Posterior vena cava (tissue), 2 donors: ENCODE measurements around the gene AKR1A1. TPM values are rescaled to one million over a fixed set of nuclear protein-coding genes. Genes with fewer than 3 reads are reported as not detected.
"Not testable (repeated sequence)": the region's sequence is repeated elsewhere in the genome, so short reads cannot be mapped to it uniquely, and the experiment has no call there.

ENCODE experiments used
- DNase-seq: peaks from one replicate; pipeline ENCODE4 v3.0.0-alpha.2; 2020; ENCODE audit warnings: low spot score
- intact Hi-C, 2 donors: fragments of 100-400 bp; cut with DNase I; formaldehyde crosslinking; loops; one replicate each; pipeline versions ENCODE4 v1.14.1 to v1.14.2; 2022 to 2023
- total RNA-seq, 2 donors: library from RNA; stranded (reverse); fragmentation: NEBNext Ultra II Directional; extraction: Animal tissue kit (Norgen Biotek cat#: 25700); gene quantifications; one replicate each; pipeline ENCODE4 v1.2.1, GENCODE V29; 2021
- donor health status: DM: yes; HTN: yes; CAD: no.
- donor health status: DM: yes; HTN: yes; CAD: no.

Gene AKR1A1
- total RNA-seq, 2 donors from 2014 or later, result 97.2 to 119 TPM

GRCh38 chr1:45594412-45594811 lies 43.8 kb downstream of the AKR1A1 start:
- no peak for DNase-seq
- intact Hi-C loops, result no loop called here

GRCh38 chr1:45596765-45597164 lies 46.1 kb downstream of the AKR1A1 start:
- intact Hi-C loops, result loop anchor here in 1 of 2 donors (1.0 kb wide), 1 partner anchor 12 kb away; the partner anchor contains the start of gene NASP
- DNase-seq, result not testable (repeated sequence)

GRCh38 chr1:45604239-45604638 lies 53.6 kb downstream of the AKR1A1 start:
- intact Hi-C loops, result no loop called here

GRCh38 chr1:45607404-45608074 lies 56.9 kb downstream of the AKR1A1 start:
- intact Hi-C loops, result no loop called here
- no peak for DNase-seq

More at GRCh38 chr1:45604239-45604638, 53.6 kb downstream of the AKR1A1 start:
- DNase-seq, result no peak

GRCh38 chr1:45608175-45609156 lies 57.8 kb downstream of the AKR1A1 start:
- intact Hi-C loops, result no loop called here
- no peak for DNase-seq

GRCh38 chr1:45610589-45611226 lies 60.1 kb downstream of the AKR1A1 start:
- intact Hi-C loops, result no loop called here
- DNase-seq, result no peak

- DNase-seq, result no peak
- intact Hi-C loops, result no loop called here
Observed at GRCh38 chr1:45612941-45613579, 62.4 kb downstream of the AKR1A1 start.

GRCh38 chr1:45615885-45616284 lies 65.3 kb downstream of the AKR1A1 start:
- no peak for DNase-seq
- intact Hi-C loops, result no loop called here

- no peak for DNase-seq
- intact Hi-C loops, result no loop called here
Observed at GRCh38 chr1:45617618-45618017, 67.0 kb downstream of the AKR1A1 start.

GRCh38 chr1:45619149-45619921 lies 68.7 kb downstream of the AKR1A1 start:
- intact Hi-C loops, result no loop called here
- DNase-seq, result no peak

Other genes starting within 250 kb of the AKR1A1 start
- gene HPDL, start 223.9 kb upstream of the AKR1A1 start, total RNA-seq, result under 1 TPM; 0.38 to 0.83 TPM
- gene TOE1, start 210.7 kb upstream of the AKR1A1 start, total RNA-seq, result 1 to 10 TPM; 5.8 to 7.0 TPM
- gene MUTYH, start 210.4 kb upstream of the AKR1A1 start, total RNA-seq, result 10 to 100 TPM; 15.1 to 15.7 TPM
- 1 to 10 TPM; 2.8 to 3.0 TPM for gene TESK2, start 59.7 kb upstream of the AKR1A1 start, total RNA-seq
- 1 to 10 TPM; 2.5 to 2.9 TPM for gene CCDC163, start 50.8 kb upstream of the AKR1A1 start, total RNA-seq
- gene MMACHC, start 50.5 kb upstream of the AKR1A1 start, total RNA-seq, result 1 to 10 TPM; 2.8 to 3.9 TPM
- gene PRDX1, start 28.9 kb upstream of the AKR1A1 start, total RNA-seq, result 100 to 1,000 TPM; 255 to 329 TPM
- gene NASP, start 33.2 kb downstream of the AKR1A1 start, total RNA-seq, result 10 to 100 TPM; 36.7 to 45.5 TPM
- 1 to 10 TPM; 1.5 to 2.3 TPM for gene CCDC17, start 73.2 kb downstream of the AKR1A1 start, total RNA-seq
- 10 to 100 TPM; 75.9 to 83.4 TPM for gene GPBP1L1, start 135.7 kb downstream of the AKR1A1 start, total RNA-seq
- 10 to 100 TPM; 10.5 to 12.6 TPM for gene TMEM69, start 137.4 kb downstream of the AKR1A1 start, total RNA-seq
- 10 to 100 TPM; 11.3 to 13.1 TPM for gene IPP, start 199.8 kb downstream of the AKR1A1 start, total RNA-seq